OCI-LY1 (cell line): Measurements from ENCODE around the gene CPNE5.

Source experiments
- H2AFZ ChIP-seq: fragments of 200-600 bp; sonication (generic), shearing (Covaris generic); 2 replicates; pipeline ENCODE4 v1.6.0; 2014; ENCODE audit warnings: antibody characterized with exemption, mild to moderate bottlenecking, low read length
- H3F3A ChIP-seq: fragments of 200-600 bp; sonication (generic), shearing (Covaris generic); 2 replicates; pipeline ENCODE4 v1.6.0; 2014; ENCODE audit warnings: mild to moderate bottlenecking, antibody characterized with exemption, low read length, moderate library complexity; ENCODE audit not compliant: insufficient read depth
- H3K27ac ChIP-seq: fragments of 200-600 bp; sonication (generic); 2 replicates; pipeline ENCODE4 v1.5.1; 2014; ENCODE audit warnings: low read length, mixed run types, mild to moderate bottlenecking, low read depth; ENCODE audit not compliant: poor library complexity, severe bottlenecking
- H3K27me3 ChIP-seq: fragments of 200-600 bp; sonication (generic); 2 replicates; pipeline ENCODE4 v1.6.0; 2014; ENCODE audit warnings: antibody characterized with exemption, mild to moderate bottlenecking, low read length, moderate library complexity; ENCODE audit not compliant: insufficient read depth
- H3K36me3 ChIP-seq: fragments of 200-600 bp; sonication (generic); 2 replicates; pipeline ENCODE4 v1.6.1; 2014; ENCODE audit warnings: mild to moderate bottlenecking, antibody characterized with exemption, low read length, moderate library complexity, mixed read lengths; ENCODE audit not compliant: insufficient read depth
- H3K4me1 ChIP-seq: fragments of 200-600 bp; sonication (generic); 2 replicates; pipeline ENCODE4 v1.5.1; 2014; ENCODE audit warnings: mild to moderate bottlenecking, low read length, moderate library complexity; ENCODE audit not compliant: insufficient read depth, severe bottlenecking
- H3K4me2 ChIP-seq: fragments of 200-600 bp; sonication (generic), shearing (Covaris generic); 2 replicates; pipeline ENCODE4 v1.6.1; 2014; ENCODE audit warnings: low read length
- H3K4me3 ChIP-seq: fragments of 200-600 bp; sonication (generic); 2 replicates; pipeline ENCODE4 v1.5.1; 2014; ENCODE audit warnings: low read length, low read depth, mild to moderate bottlenecking, mixed read lengths; ENCODE audit not compliant: poor library complexity, severe bottlenecking
- H3K79me2 ChIP-seq: fragments of 200-600 bp; shearing (Covaris generic); 2 replicates; pipeline ENCODE4 v1.6.1; 2016; ENCODE audit warnings: mixed run types, low read length, mixed read lengths; ENCODE audit not compliant: insufficient read depth
- H3K9ac ChIP-seq: fragments of 200-600 bp; sonication (generic), shearing (Covaris generic); 2 replicates; pipeline ENCODE4 v1.6.1; 2014; ENCODE audit warnings: mild to moderate bottlenecking, low read length, mixed read lengths
- H3K9me2 ChIP-seq: fragments of 200-600 bp; sonication (generic), shearing (Covaris generic); 2 replicates; pipeline ENCODE4 v1.6.1; 2014; ENCODE audit warnings: low read depth, mild to moderate bottlenecking, low read length, mixed read lengths
- H3K9me3 ChIP-seq: fragments of 200-600 bp; shearing (Covaris generic); 2 replicates; pipeline ENCODE4 v1.6.1; 2014; ENCODE audit warnings: low read length, mixed read lengths
- H4K20me1 ChIP-seq: fragments of 200-600 bp; sonication (generic), shearing (Covaris generic); 2 replicates; pipeline ENCODE4 v1.6.0; 2016; ENCODE audit warnings: mild to moderate bottlenecking, low read length; ENCODE audit not compliant: insufficient read depth
- CTCF ChIP-seq: fragments of 200-600 bp; sonication (generic), shearing (Covaris generic); IDR thresholded peaks from 2 replicates; pipeline ENCODE4 v1.5.1; 2017; ENCODE audit warnings: mild to moderate bottlenecking, antibody characterized with exemption, low read length, moderate library complexity, mixed read lengths
- EZH2 ChIP-seq: fragments of 200-600 bp; sonication (generic), shearing (Covaris generic); IDR thresholded peaks from 2 replicates; pipeline ENCODE4 v1.8.0; 2017; ENCODE audit warnings: borderline replicate concordance, mixed run types, mild to moderate bottlenecking, antibody characterized with exemption, low read length, moderate library complexity, mixed read lengths

The CPNE5 gene

GRCh38 chr6:36787210-36787609 lies 52.0 kb downstream of the CPNE5 start:
- Histone ChIP-seq H3K4me2 (no peak overlapping the region), H3K4me1 (peaks cover 9% of the 10 kb centered on the region), H3K4me3 (no peak overlapping the region), H3K36me3 (no peaks in the 10 kb centered on the region), H4K20me1 (no peaks in the 10 kb centered on the region), H3F3A (no peaks in the 10 kb centered on the region), H2AFZ (no peak overlapping the region), H3K9me3 (no peaks in the 10 kb centered on the region), H3K79me2 (no peaks in the 10 kb centered on the region), H3K27me3 (no peaks in the 10 kb centered on the region; the same call in 1 of the 2 replicates), H3K9me2 (no peaks in the 10 kb centered on the region), H3K9ac (no peak overlapping the region), H3K27ac (no peak overlapping the region)
- no peak for TF ChIP-seq EZH2
- no peak for TF ChIP-seq CTCF

GRCh38 chr6:36786055-36786675 lies 53.1 kb downstream of the CPNE5 start:
- H4K20me1 ChIP-seq = no peaks in the 10 kb centered on the region
- H3K27me3 ChIP-seq = no peaks in the 10 kb centered on the region; the same call in 1 of the 2 replicates
- H2AFZ ChIP-seq = no peak overlapping the region
- no peaks in the 10 kb centered on the region for H3K36me3 ChIP-seq
- H3K4me2 ChIP-seq = no peak overlapping the region
- peaks cover 19% of the 10 kb centered on the region for H3K4me1 ChIP-seq
- no peaks in the 10 kb centered on the region for H3K9me2 ChIP-seq
- H3K9ac ChIP-seq = no peak overlapping the region
- TF ChIP-seq CTCF (no peak), EZH2 (no peak)
- no peaks in the 10 kb centered on the region for H3K79me2 ChIP-seq
- no peak overlapping the region for H3K27ac ChIP-seq
- no peaks in the 10 kb centered on the region for H3F3A ChIP-seq
- no peaks in the 10 kb centered on the region for H3K9me3 ChIP-seq
- H3K4me3 ChIP-seq = no peak overlapping the region

- H3K4me3 ChIP-seq = no peak overlapping the region
- H3K79me2 ChIP-seq = no peaks in the 10 kb centered on the region
- H3K9me2 ChIP-seq = no peaks in the 10 kb centered on the region
- H3K4me1 ChIP-seq = peaks cover 35% of the 10 kb centered on the region
- H3K9me3 ChIP-seq = no peaks in the 10 kb centered on the region
- no peaks in the 10 kb centered on the region for H3K36me3 ChIP-seq
- H3K27ac ChIP-seq = no peak overlapping the region
- H3F3A ChIP-seq = no peaks in the 10 kb centered on the region
- H4K20me1 ChIP-seq = no peaks in the 10 kb centered on the region
- H3K9ac ChIP-seq = no peak overlapping the region
- no peak overlapping the region for H2AFZ ChIP-seq
- H3K27me3 ChIP-seq = no peaks in the 10 kb centered on the region; the same call in 1 of the 2 replicates
- TF ChIP-seq EZH2 = no peak
- TF ChIP-seq CTCF = no peak
- no peak overlapping the region for H3K4me2 ChIP-seq
Measured at GRCh38 chr6:36784376-36784636, 54.9 kb downstream of the CPNE5 start.
